HEK293 (cell line): ENCODE measurements around the gene SLC25A22.

ENCODE experiments used
- TF ChIP-seq, protein P1 (sequence below): fragments of 450-650 bp; formaldehyde crosslinking; optimal IDR thresholded peaks from 2 replicates; pipeline ENCODE3; 2016; ENCODE audit warnings: missing biosample characterization, mild to moderate bottlenecking, missing genetic modification characterization
- TF ChIP-seq, protein P2 (sequence below): fragments of 450-650 bp; formaldehyde crosslinking; IDR thresholded peaks from 2 replicates; pipeline ENCODE4 v1.5.1; 2016; ENCODE audit warnings: missing biosample characterization, missing genetic modification characterization
- TF ChIP-seq, protein P3 (sequence below): fragments of 450-650 bp; formaldehyde crosslinking; conservative IDR thresholded peaks from 2 replicates; pipeline ENCODE4 v1.5.1; 2016; ENCODE audit warnings: low read depth, missing biosample characterization, missing genetic modification characterization

DNA sequence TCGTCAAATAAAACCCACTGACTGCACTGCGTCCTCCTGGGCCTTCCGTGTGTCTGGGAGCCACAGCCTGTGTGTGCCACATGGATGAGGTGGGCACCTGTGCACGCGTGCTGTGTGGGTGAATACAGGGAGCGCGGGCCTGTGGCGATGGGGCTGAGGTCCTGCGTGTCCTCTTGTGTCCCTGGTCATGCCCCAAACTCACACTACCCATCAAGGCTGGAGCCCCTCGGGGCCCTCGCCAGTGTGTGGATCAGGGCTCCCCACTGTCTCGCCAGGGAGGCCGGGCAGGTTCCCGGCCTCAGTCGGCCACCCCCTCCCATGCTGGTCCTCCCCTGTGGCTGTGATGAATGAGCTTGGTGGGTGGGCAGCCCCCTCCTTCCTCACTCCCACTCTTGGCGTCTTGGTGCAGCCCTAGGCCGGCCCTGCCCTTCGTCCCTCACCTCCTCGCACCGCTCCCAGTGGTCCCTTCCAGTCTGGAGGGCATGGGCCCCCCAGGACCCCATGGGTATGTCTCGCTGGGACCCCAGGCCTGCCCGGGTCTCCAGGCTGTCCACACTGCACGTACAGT is 34.0 kb upstream of the SLC25A22 start:
- TF ChIP-seq, protein P1, sequence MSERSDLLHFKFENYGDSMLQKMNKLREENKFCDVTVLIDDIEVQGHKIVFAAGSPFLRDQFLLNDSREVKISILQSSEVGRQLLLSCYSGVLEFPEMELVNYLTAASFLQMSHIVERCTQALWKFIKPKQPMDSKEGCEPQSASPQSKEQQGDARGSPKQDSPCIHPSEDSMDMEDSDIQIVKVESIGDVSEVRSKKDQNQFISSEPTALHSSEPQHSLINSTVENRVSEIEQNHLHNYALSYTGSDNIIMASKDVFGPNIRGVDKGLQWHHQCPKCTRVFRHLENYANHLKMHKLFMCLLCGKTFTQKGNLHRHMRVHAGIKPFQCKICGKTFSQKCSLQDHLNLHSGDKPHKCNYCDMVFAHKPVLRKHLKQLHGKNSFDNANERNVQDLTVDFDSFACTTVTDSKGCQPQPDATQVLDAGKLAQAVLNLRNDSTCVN (tag by site-specific recombination) = no peak
- TF ChIP-seq, protein P2, sequence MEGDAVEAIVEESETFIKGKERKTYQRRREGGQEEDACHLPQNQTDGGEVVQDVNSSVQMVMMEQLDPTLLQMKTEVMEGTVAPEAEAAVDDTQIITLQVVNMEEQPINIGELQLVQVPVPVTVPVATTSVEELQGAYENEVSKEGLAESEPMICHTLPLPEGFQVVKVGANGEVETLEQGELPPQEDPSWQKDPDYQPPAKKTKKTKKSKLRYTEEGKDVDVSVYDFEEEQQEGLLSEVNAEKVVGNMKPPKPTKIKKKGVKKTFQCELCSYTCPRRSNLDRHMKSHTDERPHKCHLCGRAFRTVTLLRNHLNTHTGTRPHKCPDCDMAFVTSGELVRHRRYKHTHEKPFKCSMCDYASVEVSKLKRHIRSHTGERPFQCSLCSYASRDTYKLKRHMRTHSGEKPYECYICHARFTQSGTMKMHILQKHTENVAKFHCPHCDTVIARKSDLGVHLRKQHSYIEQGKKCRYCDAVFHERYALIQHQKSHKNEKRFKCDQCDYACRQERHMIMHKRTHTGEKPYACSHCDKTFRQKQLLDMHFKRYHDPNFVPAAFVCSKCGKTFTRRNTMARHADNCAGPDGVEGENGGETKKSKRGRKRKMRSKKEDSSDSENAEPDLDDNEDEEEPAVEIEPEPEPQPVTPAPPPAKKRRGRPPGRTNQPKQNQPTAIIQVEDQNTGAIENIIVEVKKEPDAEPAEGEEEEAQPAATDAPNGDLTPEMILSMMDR (tag by site-specific recombination) = no peak
- TF ChIP-seq, protein P3, sequence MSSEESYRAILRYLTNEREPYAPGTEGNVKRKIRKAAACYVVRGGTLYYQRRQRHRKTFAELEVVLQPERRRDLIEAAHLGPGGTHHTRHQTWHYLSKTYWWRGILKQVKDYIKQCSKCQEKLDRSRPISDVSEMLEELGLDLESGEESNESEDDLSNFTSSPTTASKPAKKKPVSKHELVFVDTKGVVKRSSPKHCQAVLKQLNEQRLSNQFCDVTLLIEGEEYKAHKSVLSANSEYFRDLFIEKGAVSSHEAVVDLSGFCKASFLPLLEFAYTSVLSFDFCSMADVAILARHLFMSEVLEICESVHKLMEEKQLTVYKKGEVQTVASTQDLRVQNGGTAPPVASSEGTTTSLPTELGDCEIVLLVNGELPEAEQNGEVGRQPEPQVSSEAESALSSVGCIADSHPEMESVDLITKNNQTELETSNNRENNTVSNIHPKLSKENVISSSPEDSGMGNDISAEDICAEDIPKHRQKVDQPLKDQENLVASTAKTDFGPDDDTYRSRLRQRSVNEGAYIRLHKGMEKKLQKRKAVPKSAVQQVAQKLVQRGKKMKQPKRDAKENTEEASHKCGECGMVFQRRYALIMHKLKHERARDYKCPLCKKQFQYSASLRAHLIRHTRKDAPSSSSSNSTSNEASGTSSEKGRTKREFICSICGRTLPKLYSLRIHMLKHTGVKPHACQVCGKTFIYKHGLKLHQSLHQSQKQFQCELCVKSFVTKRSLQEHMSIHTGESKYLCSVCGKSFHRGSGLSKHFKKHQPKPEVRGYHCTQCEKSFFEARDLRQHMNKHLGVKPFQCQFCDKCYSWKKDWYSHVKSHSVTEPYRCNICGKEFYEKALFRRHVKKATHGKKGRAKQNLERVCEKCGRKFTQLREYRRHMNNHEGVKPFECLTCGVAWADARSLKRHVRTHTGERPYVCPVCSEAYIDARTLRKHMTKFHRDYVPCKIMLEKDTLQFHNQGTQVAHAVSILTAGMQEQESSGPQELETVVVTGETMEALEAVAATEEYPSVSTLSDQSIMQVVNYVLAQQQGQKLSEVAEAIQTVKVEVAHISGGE (tag by site-specific recombination) = no peak
